Measurements from ENCODE around the gene MTAP. TPM values are rescaled to one million over a fixed set of nuclear protein-coding genes. Genes with fewer than 3 reads are reported as not detected.

MTAP gene
- total RNA-seq, 1 experiment from 2014 or later = 20.3 TPM

- peak overlapping the region; percentile 18; the same call in 1 of the 2 replicates for H3K27ac ChIP-seq
- H3K27me3 ChIP-seq (replicated peaks) = no peaks in the 10 kb centered on the region
- no peak overlapping the region for H3K4me3 ChIP-seq
- H3K9me3 ChIP-seq (replicated peaks) = no peaks in the 10 kb centered on the region
- DNase-seq (ENCODE audit: low read depth in 1 of 2, low spot score in 2 of 2) = peak; percentile 49 to 58
- peaks cover 17% of the 10 kb centered on the region for H3K4me1 ChIP-seq (replicated peaks)
- H3K36me3 ChIP-seq = peaks cover 17% of the 10 kb centered on the region
Measured at GRCh38 chr9:21812946-21813568, 10.6 kb downstream of the MTAP start.

GRCh38 chr9:21813575-21814473 is 11.4 kb downstream of the MTAP start:
- peak; percentile 45 to 59 for DNase-seq (ENCODE audit: low read depth in 1 of 2, low spot score in 2 of 2)
- Histone ChIP-seq H3K36me3 (peaks cover 18% of the 10 kb centered on the region), H3K27ac (no peak overlapping the region), H3K4me3 (no peak overlapping the region), H3K27me3 (replicated peaks) (no peaks in the 10 kb centered on the region), H3K9me3 (replicated peaks) (no peaks in the 10 kb centered on the region), H3K4me1 (replicated peaks) (peaks cover 17% of the 10 kb centered on the region)

GRCh38 chr9:21815643-21816042 is 13.2 kb downstream of the MTAP start:
- DNase-seq (ENCODE audit: low read depth in 1 of 2, low spot score in 2 of 2) = no peak
- Histone ChIP-seq H3K27me3 (replicated peaks) (no peaks in the 10 kb centered on the region), H3K4me1 (replicated peaks) (peaks cover 17% of the 10 kb centered on the region), H3K9me3 (replicated peaks) (no peaks in the 10 kb centered on the region), H3K36me3 (peaks cover 14% of the 10 kb centered on the region), H3K27ac (no peak overlapping the region), H3K4me3 (no peak overlapping the region)

GRCh38 chr9:21817176-21817575 is 14.7 kb downstream of the MTAP start:
- Histone ChIP-seq H3K9me3 (replicated peaks) (no peaks in the 10 kb centered on the region), H3K27ac (no peak overlapping the region), H3K4me1 (replicated peaks) (peaks cover 11% of the 10 kb centered on the region), H3K4me3 (no peak overlapping the region), H3K27me3 (replicated peaks) (no peaks in the 10 kb centered on the region), H3K36me3 (peaks cover 14% of the 10 kb centered on the region)
- DNase-seq (ENCODE audit: low read depth in 1 of 2, low spot score in 2 of 2) = no peak

GRCh38 chr9:21825637-21826036 is 23.2 kb downstream of the MTAP start:
- H3K36me3 ChIP-seq = peaks cover 9% of the 10 kb centered on the region; the same call in 1 of the 2 replicates
- H3K4me3 ChIP-seq = no peak overlapping the region
- H3K27me3 ChIP-seq (replicated peaks) = no peaks in the 10 kb centered on the region
- H3K27ac ChIP-seq = no peak overlapping the region
- no peaks in the 10 kb centered on the region; the same call in 1 of the 2 replicates for H3K4me1 ChIP-seq (replicated peaks)
- DNase-seq (ENCODE audit: low read depth in 1 of 2, low spot score in 2 of 2) = no peak
- no peaks in the 10 kb centered on the region for H3K9me3 ChIP-seq (replicated peaks)

GRCh38 chr9:21828853-21829410 is 26.5 kb downstream of the MTAP start:
- no peak overlapping the region for H3K4me3 ChIP-seq
- no peak for DNase-seq (ENCODE audit: low read depth in 1 of 2, low spot score in 2 of 2)
- peaks cover 20% of the 10 kb centered on the region for H3K4me1 ChIP-seq (replicated peaks)
- H3K27me3 ChIP-seq (replicated peaks) = no peaks in the 10 kb centered on the region
- peaks cover 23% of the 10 kb centered on the region for H3K36me3 ChIP-seq
- H3K27ac ChIP-seq = no peak overlapping the region
- no peaks in the 10 kb centered on the region for H3K9me3 ChIP-seq (replicated peaks)

- DNase-seq (ENCODE audit: low read depth in 1 of 2, low spot score in 2 of 2) = no peak
- H3K9me3 ChIP-seq (replicated peaks) = no peaks in the 10 kb centered on the region
- peaks cover 29% of the 10 kb centered on the region for H3K4me1 ChIP-seq (replicated peaks)
- H3K27me3 ChIP-seq (replicated peaks) = no peaks in the 10 kb centered on the region
- H3K36me3 ChIP-seq = peaks cover 23% of the 10 kb centered on the region
- no peak overlapping the region for H3K4me3 ChIP-seq
- no peak overlapping the region for H3K27ac ChIP-seq
Measured at GRCh38 chr9:21830589-21830988, 28.2 kb downstream of the MTAP start.

GRCh38 chr9:21831841-21832509 is 29.5 kb downstream of the MTAP start:
- peaks cover 40% of the 10 kb centered on the region for H3K4me1 ChIP-seq (replicated peaks)
- DNase-seq (ENCODE audit: low read depth in 1 of 2, low spot score in 2 of 2) = peak; percentile 74 to 80
- H3K27me3 ChIP-seq (replicated peaks) = no peaks in the 10 kb centered on the region
- H3K9me3 ChIP-seq (replicated peaks) = no peaks in the 10 kb centered on the region
- peaks cover 25% of the 10 kb centered on the region for H3K36me3 ChIP-seq
- peak overlapping the region; percentile 80 for H3K27ac ChIP-seq
- no peak overlapping the region for H3K4me3 ChIP-seq

- peaks cover 53% of the 10 kb centered on the region for H3K4me1 ChIP-seq (replicated peaks)
- H3K4me3 ChIP-seq = no peak overlapping the region
- no peaks in the 10 kb centered on the region for H3K27me3 ChIP-seq (replicated peaks)
- H3K9me3 ChIP-seq (replicated peaks) = no peaks in the 10 kb centered on the region
- H3K27ac ChIP-seq = no peak overlapping the region
- DNase-seq (ENCODE audit: low read depth in 1 of 2, low spot score in 2 of 2) = no peak
- peaks cover 26% of the 10 kb centered on the region for H3K36me3 ChIP-seq
Measured at GRCh38 chr9:21833090-21833801, 30.8 kb downstream of the MTAP start.

- Histone ChIP-seq H3K9me3 (replicated peaks) (no peaks in the 10 kb centered on the region), H3K27me3 (replicated peaks) (no peaks in the 10 kb centered on the region), H3K4me3 (no peak overlapping the region), H3K36me3 (peaks cover 34% of the 10 kb centered on the region), H3K27ac (0 out of 2 replicates have a peak overlapping the region, but pooled peaks have one; percentile 65), H3K4me1 (replicated peaks) (peaks cover 54% of the 10 kb centered on the region)
- DNase-seq (ENCODE audit: low read depth in 1 of 2, low spot score in 2 of 2) = no peak
Measured at GRCh38 chr9:21835121-21835520, 32.7 kb downstream of the MTAP start.

- peaks cover 48% of the 10 kb centered on the region for H3K36me3 ChIP-seq
- H3K27ac ChIP-seq = peak overlapping the region; percentile 65
- peaks cover 45% of the 10 kb centered on the region for H3K4me1 ChIP-seq (replicated peaks)
- H3K9me3 ChIP-seq (replicated peaks) = no peaks in the 10 kb centered on the region
- peak; percentile 59 to 88 for DNase-seq (ENCODE audit: low read depth in 1 of 2, low spot score in 2 of 2)
- H3K4me3 ChIP-seq = no peak overlapping the region
- no peaks in the 10 kb centered on the region for H3K27me3 ChIP-seq (replicated peaks)
Measured at GRCh38 chr9:21836437-21837161, 34.2 kb downstream of the MTAP start.

- Histone ChIP-seq H3K36me3 (peaks cover 54% of the 10 kb centered on the region), H3K27me3 (replicated peaks) (no peaks in the 10 kb centered on the region), H3K4me3 (no peak overlapping the region), H3K9me3 (replicated peaks) (no peaks in the 10 kb centered on the region), H3K27ac (peak overlapping the region; percentile 54), H3K4me1 (replicated peaks) (peaks cover 36% of the 10 kb centered on the region)
- peak; percentile 48 to 64 for DNase-seq (ENCODE audit: low read depth in 1 of 2, low spot score in 2 of 2)
Measured at GRCh38 chr9:21837501-21837900, 35.1 kb downstream of the MTAP start.
